Psoas muscle (tissue), 8 donors: ENCODE results near the gene RHOBTB3. TPM values are rescaled to one million over a fixed set of nuclear protein-coding genes. Genes with fewer than 3 reads are reported as not detected.

Experiments used
- ATAC-seq, 4 donors: fragments of 200-7000 bp; cut with Tn5 transposase; one replicate each; pipeline ENCODE4 v1.9.1; 2020; ENCODE audit warnings: moderate library complexity in 3 of 4, mild to moderate bottlenecking in 2 of 4
- DNase-seq, 2 donors: peaks; one replicate each; pipeline ENCODE4 v3.0.0-alpha.2; 2020
- H3K27ac ChIP-seq: fragments of 200-600 bp; one replicate; pipeline ENCODE4 v1.8.0; 2022
- H3K27me3 ChIP-seq, 3 donors: fragments of 200-600 bp in 1 of 3; one replicate each; pipeline versions ENCODE4 v1.6.1 to v1.8.0; 2013 to 2022; ENCODE audit warnings: low read length in 2 of 3, mild to moderate bottlenecking in 2 of 3, moderate library complexity in 1 of 3; ENCODE audit not compliant: insufficient read depth in 3 of 3
- H3K36me3 ChIP-seq, 2 donors: fragments of 200-600 bp in 1 of 2; one replicate each; pipeline versions ENCODE4 v1.6.1 to v1.8.0; 2013 to 2022; ENCODE audit warnings: low read depth in 1 of 2, mild to moderate bottlenecking in 1 of 2, moderate library complexity in 1 of 2; ENCODE audit not compliant: insufficient read depth in 1 of 2
- H3K4me1 ChIP-seq: fragments of 200-600 bp; one replicate; pipeline ENCODE4 v1.8.0; 2022
- H3K4me3 ChIP-seq: fragments of 200-600 bp; one replicate; pipeline ENCODE4 v1.8.0; 2022; ENCODE audit warnings: mild to moderate bottlenecking
- H3K9me3 ChIP-seq: fragments of 200-600 bp; one replicate; pipeline ENCODE4 v1.8.0; 2022
- CTCF ChIP-seq: fragments of 200-600 bp; IDR thresholded peaks from one replicate; pipeline ENCODE4 v1.8.0; 2022; ENCODE audit warnings: antibody characterized with exemption
- WGBS, 3 donors: extraction: QIAGEN DNeasy Blood & Tissue Kit; methylation state at CpG; one replicate each; pipeline versions ENCODE4 v1.1.6 to v1.1.7; 2013; 5-methylcytosine and 5-hydroxymethylcytosine counted together
- intact Hi-C, 2 donors: fragments of 100-400 bp; cut with DNase I; formaldehyde crosslinking; loops; one replicate each; pipeline versions ENCODE4 v1.11.0 to v1.14.2; 2022
- polyA plus RNA-seq, 3 donors: library from polyadenylated mRNA; stranded (reverse); fragments of 200-250 nt; gene quantifications; one replicate each; pipeline ENCODE4 v1.2.3, GENCODE V29; 2013
- total RNA-seq, 4 donors: library from RNA; stranded (reverse); fragmentation: NEBNext Ultra II Directional in 2 of 4; extraction: Animal tissue kit (Norgen Biotek cat#: 25700) in 2 of 4; gene quantifications; one replicate each; pipeline versions ENCODE4 v1.2.1 to v1.2.4, GENCODE V29; 2021 to 2023
- donor health status: healthy with polysubstance abuse.
- donor health status: DM: no; HTN: no; CAD: no; lungs with moderate emphysema.
- donor health status: Bipolar disorder and iron deficiency.
- donor health status: healthy.
- donor health status: DM: yes; HTN: yes; CAD: no.
- donor health status: DM: no; HTN: no; CAD: no.
- donor health status: DM: no; HTN: no; CAD: no.
- donor health status: DM: yes; HTN: yes; CAD: no.

RHOBTB3 gene
- total and polyA plus RNA-seq, 7 donors: 19.0 to 86.0 (median 53.2) TPM

DNA sequence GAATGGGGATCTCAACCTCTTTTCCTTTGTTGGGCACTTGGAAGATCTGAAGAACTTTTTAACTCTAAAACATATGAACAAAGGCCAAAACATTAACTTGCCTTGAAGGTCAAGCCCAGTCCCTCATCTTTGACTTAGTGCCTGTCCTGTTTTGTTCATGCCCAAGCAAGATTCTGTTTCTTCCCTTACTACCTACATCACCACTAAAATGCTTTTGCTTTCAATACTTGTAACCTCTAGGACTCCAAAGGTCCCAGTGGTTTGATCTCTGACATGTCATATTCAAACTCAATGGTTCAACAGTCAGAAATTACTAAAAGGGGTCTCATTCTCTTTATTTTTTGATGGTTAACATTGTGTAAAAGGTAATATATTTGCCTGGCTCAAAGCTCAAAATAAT lies 67.4 kb downstream of the RHOBTB3 start:
- no peaks in the 10 kb centered on the region for H3K27me3 ChIP-seq
- no peak overlapping the region for H3K27ac ChIP-seq
- H3K4me1 ChIP-seq: peaks cover 15% of the 10 kb centered on the region
- ATAC-seq: no peak
- H3K36me3 ChIP-seq: peaks cover 2 to 11% of the 10 kb centered on the region in 2 donors
- no peak for DNase-seq
- TF ChIP-seq CTCF: no peak
- no peak overlapping the region for H3K4me3 ChIP-seq
- intact Hi-C loops: no loop called here
- H3K9me3 ChIP-seq: no peaks in the 10 kb centered on the region

DNA sequence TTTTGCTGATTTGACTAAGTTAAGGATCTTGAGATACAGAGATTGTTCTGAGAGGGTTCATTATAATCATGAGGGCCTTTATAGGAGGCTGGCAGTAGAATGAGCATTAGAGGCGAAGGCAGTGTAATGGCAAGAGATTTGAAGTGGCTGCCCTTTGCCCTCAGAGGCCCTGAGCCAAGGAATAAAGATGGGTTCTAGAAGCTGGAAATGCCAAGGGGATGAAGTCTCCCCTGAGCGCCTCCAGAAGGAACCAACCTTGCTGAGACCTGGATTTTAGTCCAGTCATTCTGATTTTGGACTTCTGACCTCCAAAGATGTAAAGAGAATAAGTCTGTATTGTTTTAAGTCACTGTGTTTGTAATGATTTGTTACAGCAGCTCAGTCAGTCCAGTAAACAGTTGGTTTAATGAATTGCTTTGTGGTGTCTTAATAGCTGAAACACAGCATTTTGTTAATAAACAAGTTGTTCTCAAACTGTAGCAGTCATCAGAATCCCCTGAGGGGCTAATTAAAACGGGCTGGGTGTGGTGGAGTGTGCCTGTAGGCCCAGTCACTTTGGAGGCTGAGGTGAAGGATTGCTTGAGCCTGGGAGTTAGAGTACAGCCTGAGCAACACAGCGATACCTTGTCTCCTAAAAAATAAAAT lies 68.2 kb downstream of the RHOBTB3 start:
- WGBS, 3 donors: 96% methylated on average over 4 of the region's 4 CpGs
- no peak overlapping the region for H3K4me3 ChIP-seq
- no peak overlapping the region for H3K27ac ChIP-seq
- intact Hi-C loops: no loop called here
- peaks cover 20% of the 10 kb centered on the region for H3K4me1 ChIP-seq
- TF ChIP-seq CTCF: no peak
- no peaks in the 10 kb centered on the region for H3K27me3 ChIP-seq
- H3K36me3 ChIP-seq: peaks cover 0 to 4% of the 10 kb centered on the region in 2 donors
- no peak for ATAC-seq
- no peaks in the 10 kb centered on the region for H3K9me3 ChIP-seq
- no peak for DNase-seq

DNA sequence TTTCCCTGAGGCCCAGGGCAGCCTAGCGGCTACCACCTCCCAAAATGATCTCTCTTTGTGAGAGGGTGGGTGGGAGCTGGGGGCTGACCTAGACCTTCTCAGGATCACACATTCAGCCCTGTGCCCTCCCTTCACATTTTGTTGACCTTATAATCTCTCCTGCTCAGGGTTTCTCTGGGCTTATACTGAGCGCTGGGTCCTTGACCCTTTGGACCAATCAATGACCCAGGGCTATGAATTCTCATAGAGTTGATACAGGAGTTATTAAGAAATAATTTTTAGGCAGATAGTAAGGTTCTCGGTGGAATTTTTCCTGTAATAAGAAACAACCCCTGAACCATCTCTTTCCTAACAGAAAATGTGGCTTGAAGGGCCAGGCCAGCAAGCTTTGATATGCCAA lies 69.4 kb downstream of the RHOBTB3 start:
- 94 to 98% (median 97%) methylated on average over 3 of the region's 3 CpGs for WGBS, 3 donors
- DNase-seq: no peak
- no peak overlapping the region for H3K27ac ChIP-seq
- no peaks in the 10 kb centered on the region for H3K9me3 ChIP-seq
- peaks cover 0 to 3% of the 10 kb centered on the region in 2 donors for H3K36me3 ChIP-seq
- TF ChIP-seq CTCF: no peak
- intact Hi-C loops: no loop called here
- no peak overlapping the region for H3K4me3 ChIP-seq
- no peaks in the 10 kb centered on the region for H3K27me3 ChIP-seq
- ATAC-seq: no peak
- H3K4me1 ChIP-seq: peaks cover 20% of the 10 kb centered on the region

DNA sequence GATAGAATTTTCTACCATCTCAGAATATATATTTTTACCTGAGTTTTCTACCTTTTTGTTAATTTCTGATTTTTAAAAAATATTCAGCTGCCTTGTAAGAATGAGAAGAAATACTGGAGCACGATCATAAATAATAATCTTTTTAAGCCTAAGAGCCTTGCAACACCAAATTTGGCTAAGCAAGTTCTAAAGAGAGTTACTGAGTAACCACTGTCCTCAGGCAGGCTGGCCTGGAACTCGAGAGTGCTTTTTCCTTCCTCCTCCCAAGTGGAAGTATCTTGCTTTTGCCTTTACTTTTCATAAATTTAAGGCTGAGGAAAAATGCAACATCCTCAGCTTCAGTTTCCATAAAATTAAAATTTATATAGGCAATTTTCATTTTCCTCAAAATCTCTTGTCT lies 70.4 kb downstream of the RHOBTB3 start:
- peak in 2 of 4 donors; percentile 40 to 51 for ATAC-seq
- intact Hi-C loops: no loop called here
- Histone ChIP-seq H3K4me3 (no peak overlapping the region), H3K36me3 (peaks cover 0 to 3% of the 10 kb centered on the region in 2 donors), H3K27me3 (no peaks in the 10 kb centered on the region), H3K9me3 (no peaks in the 10 kb centered on the region), H3K27ac (no peak overlapping the region), H3K4me1 (peaks cover 20% of the 10 kb centered on the region)
- TF ChIP-seq CTCF: no peak
- 67 to 81% (median 81%) methylated on average over 2 of the region's 2 CpGs for WGBS, 3 donors
- DNase-seq: no peak

DNA sequence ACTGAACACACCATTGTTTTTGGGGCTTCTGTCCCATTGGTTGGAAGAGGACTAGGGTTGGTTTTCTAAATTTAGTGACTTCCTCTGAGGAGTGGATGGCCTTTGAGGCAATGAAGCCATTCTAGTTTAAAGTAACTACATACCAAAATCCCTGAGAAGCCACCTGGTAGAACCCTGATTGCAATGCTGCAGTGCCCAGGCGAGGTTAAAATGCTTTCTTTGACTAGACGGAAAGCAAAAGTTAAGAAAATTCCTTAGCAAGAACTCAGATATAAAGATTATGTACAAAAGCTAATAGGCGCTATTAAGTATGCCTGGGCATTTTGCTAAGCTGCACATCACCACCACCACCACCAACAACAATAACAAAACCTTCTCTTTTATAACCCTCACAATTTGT lies 70.8 kb downstream of the RHOBTB3 start:
- intact Hi-C loops: no loop called here
- TF ChIP-seq CTCF: no peak
- DNase-seq: no peak

More for the DNA sequence above, 70.8 kb downstream of the RHOBTB3 start:
- 95 to 100% (median 96%) methylated on average over 3 of the region's 3 CpGs for WGBS, 3 donors
- Histone ChIP-seq H3K27ac (no peak overlapping the region), H3K27me3 (no peaks in the 10 kb centered on the region), H3K9me3 (no peaks in the 10 kb centered on the region), H3K4me1 (peaks cover 20% of the 10 kb centered on the region), H3K4me3 (no peak overlapping the region), H3K36me3 (peaks cover 0 to 3% of the 10 kb centered on the region in 2 donors)
- ATAC-seq: no peak
